Fibroblast of skin of left biceps (primary cell): Measurements from ENCODE around the gene NPAT.
A peak's percentile ranks its signal among the peaks of the same experiment; 100 is the strongest.
"Not testable (repeated sequence)": the region's sequence is repeated elsewhere in the genome, so short reads cannot be mapped to it uniquely, and the experiment has no call there.

Experiments
- DNase-seq, 2 experiments: peaks; one replicate each; pipeline ENCODE4 v3.0.0-alpha.2; 2013; ENCODE audit warnings: low read depth in 2 of 2

NPAT gene

GRCh38 chr11:108148556-108148955, 73.9 kb downstream of the NPAT start:
- DNase-seq = no peak

GRCh38 chr11:108147150-108147549, 75.3 kb downstream of the NPAT start:
- DNase-seq = no peak

GRCh38 chr11:108144615-108145014, 77.8 kb downstream of the NPAT start:
- DNase-seq = no peak

- DNase-seq = no peak
These were observed 80.1 kb downstream of the NPAT start for GRCh38 chr11:108142304-108142703.

- no peak for DNase-seq
These were observed 85.2 kb downstream of the NPAT start for GRCh38 chr11:108137212-108137611.

GRCh38 chr11:108135845-108136544, 86.4 kb downstream of the NPAT start:
- DNase-seq = no peak

- DNase-seq = not testable (repeated sequence)
These were observed 89.4 kb downstream of the NPAT start for GRCh38 chr11:108132993-108133538.

- DNase-seq = no peak
These were observed 90.4 kb downstream of the NPAT start for GRCh38 chr11:108131993-108132392.

GRCh38 chr11:108128772-108129171, 93.7 kb downstream of the NPAT start:
- DNase-seq = no peak

- DNase-seq = no peak
These were observed 97.3 kb downstream of the NPAT start for GRCh38 chr11:108125096-108125495.

- no peak for DNase-seq
These were observed 100.2 kb downstream of the NPAT start for GRCh38 chr11:108122166-108122628.

GRCh38 chr11:108121274-108122155, 100.9 kb downstream of the NPAT start, which contains the start of gene ACAT1:
TSS of gene ACAT1 (plus strand) at chr11:108121567. CDS start at chr11:108121607, 40 bp downstream.
- peak; percentile 73 to 76 for DNase-seq

GRCh38 chr11:108120936-108121273, 101.5 kb downstream of the NPAT start:
- DNase-seq = not testable (repeated sequence)

GRCh38 chr11:108117746-108118371, 104.6 kb downstream of the NPAT start:
- peak; percentile 36 to 39 for DNase-seq

- peak; percentile 45 to 49 for DNase-seq
These were observed 106.8 kb downstream of the NPAT start for GRCh38 chr11:108115500-108116140.

GRCh38 chr11:108112057-108112456, 110.4 kb downstream of the NPAT start:
- no peak for DNase-seq

- no peak for DNase-seq
These were observed 111.3 kb downstream of the NPAT start for GRCh38 chr11:108111126-108111525.
